GM13976 (cell line): ENCODE measurements around the gene ADAM21.

ENCODE experiments used
- DNase-seq: peaks from one replicate; pipeline ENCODE4 v3.0.0; 2012; ENCODE audit warnings: low spot score
- in situ Hi-C: fragments of 300-500 bp; cut with MboI; formaldehyde crosslinking; loops from one replicate; pipeline ENCODE4 v1.12.0; 2022; ENCODE audit warnings: low sequenced_read_pairs, mixed read lengths, inconsistent platforms; ENCODE audit not compliant: unreplicated experiment
- TF ChIP-seq, protein P1 (sequence below): IDR thresholded peaks from 2 replicates; pipeline ENCODE4 v1.5.1; 2012; ENCODE audit warnings: borderline replicate concordance, mild to moderate bottlenecking; ENCODE audit not compliant: insufficient read depth; ENCODE audit errors: extremely low read depth, missing control alignments, control extremely low read depth

ADAM21 gene

DNA sequence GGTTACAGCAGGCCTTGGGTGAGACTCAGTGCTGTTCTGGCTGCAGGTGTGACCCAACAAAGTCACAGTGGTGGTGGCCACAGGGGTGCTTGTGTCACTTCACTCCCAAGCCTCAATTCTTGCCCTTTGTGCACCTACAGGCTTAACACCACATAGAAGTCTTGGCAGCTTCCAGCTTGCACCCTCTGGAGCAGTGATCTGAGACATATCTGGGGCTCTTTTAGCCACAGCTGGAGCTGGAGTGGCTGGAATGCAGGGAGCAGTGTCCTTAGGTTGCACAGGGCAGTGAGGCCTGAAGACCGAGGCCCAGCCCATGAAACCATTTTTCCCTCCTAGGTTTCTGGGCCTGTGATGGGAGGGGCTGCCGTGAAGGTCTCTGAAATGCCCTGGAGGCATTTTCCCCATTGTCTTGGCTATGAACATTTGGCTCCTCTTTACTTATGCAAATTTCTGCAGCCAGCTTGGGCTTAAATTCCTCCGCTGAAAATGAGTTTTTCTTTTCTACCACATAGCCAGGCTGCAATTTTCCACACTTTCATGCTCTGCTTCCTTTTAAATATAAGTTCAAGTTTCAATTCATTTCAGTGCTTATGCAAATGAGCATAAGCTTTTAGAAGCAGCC lies 37.7 kb downstream of the ADAM21 start:
- in situ Hi-C loops = no loop called here
- TF ChIP-seq, protein P1, sequence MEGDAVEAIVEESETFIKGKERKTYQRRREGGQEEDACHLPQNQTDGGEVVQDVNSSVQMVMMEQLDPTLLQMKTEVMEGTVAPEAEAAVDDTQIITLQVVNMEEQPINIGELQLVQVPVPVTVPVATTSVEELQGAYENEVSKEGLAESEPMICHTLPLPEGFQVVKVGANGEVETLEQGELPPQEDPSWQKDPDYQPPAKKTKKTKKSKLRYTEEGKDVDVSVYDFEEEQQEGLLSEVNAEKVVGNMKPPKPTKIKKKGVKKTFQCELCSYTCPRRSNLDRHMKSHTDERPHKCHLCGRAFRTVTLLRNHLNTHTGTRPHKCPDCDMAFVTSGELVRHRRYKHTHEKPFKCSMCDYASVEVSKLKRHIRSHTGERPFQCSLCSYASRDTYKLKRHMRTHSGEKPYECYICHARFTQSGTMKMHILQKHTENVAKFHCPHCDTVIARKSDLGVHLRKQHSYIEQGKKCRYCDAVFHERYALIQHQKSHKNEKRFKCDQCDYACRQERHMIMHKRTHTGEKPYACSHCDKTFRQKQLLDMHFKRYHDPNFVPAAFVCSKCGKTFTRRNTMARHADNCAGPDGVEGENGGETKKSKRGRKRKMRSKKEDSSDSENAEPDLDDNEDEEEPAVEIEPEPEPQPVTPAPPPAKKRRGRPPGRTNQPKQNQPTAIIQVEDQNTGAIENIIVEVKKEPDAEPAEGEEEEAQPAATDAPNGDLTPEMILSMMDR = no peak
- no peak for DNase-seq

DNA sequence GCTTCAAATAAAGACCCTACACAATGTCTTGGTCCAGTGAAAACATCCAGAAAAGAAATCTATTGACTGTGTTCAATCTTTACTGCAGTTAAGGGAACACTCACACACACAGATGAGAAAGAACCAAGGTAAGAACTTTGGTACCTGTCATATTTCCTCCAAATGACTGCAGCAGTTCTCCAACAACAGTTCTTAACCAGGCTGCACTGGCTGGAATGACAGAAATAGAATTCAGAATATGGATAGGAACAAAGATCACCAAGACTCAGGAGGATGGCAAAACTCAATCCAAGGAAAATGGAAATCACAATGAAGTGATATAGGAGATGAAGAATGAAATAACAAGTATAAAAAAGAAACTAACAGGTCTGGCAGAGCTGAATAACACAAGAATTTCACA lies 46.2 kb downstream of the ADAM21 start:
- in situ Hi-C loops = no loop called here
- no peak for DNase-seq
- TF ChIP-seq, protein P1 = no peak
